ENCODE measurements around the gene PLXNC1.

Gene PLXNC1

GRCh38 chr12:94157981-94158411 is 9.6 kb downstream of the PLXNC1 start:
- DNase-seq (ENCODE audit: low read depth), result no peak

GRCh38 chr12:94158666-94159065 is 10.3 kb downstream of the PLXNC1 start:
- DNase-seq (ENCODE audit: low read depth), result no peak

GRCh38 chr12:94162108-94162507 is 13.7 kb downstream of the PLXNC1 start:
- DNase-seq (ENCODE audit: low read depth), result no peak

GRCh38 chr12:94163850-94164249 is 15.5 kb downstream of the PLXNC1 start:
- DNase-seq (ENCODE audit: low read depth), result no peak

- DNase-seq (ENCODE audit: low read depth), result no peak
Measured at GRCh38 chr12:94165138-94165537, 16.8 kb downstream of the PLXNC1 start.

- DNase-seq (ENCODE audit: low read depth), result no peak
Measured at GRCh38 chr12:94165670-94166364, 17.4 kb downstream of the PLXNC1 start.

GRCh38 chr12:94167071-94167755 is 18.8 kb downstream of the PLXNC1 start:
- DNase-seq (ENCODE audit: low read depth), result no peak

- DNase-seq (ENCODE audit: low read depth), result no peak
Measured at GRCh38 chr12:94167756-94168416, 19.5 kb downstream of the PLXNC1 start.

GRCh38 chr12:94169495-94169894 is 21.1 kb downstream of the PLXNC1 start:
- DNase-seq (ENCODE audit: low read depth), result no peak

- DNase-seq (ENCODE audit: low read depth), result no peak
Measured at GRCh38 chr12:94169966-94170689, 21.8 kb downstream of the PLXNC1 start.

- DNase-seq (ENCODE audit: low read depth), result no peak
Measured at GRCh38 chr12:94170690-94171594, 22.6 kb downstream of the PLXNC1 start.

GRCh38 chr12:94171595-94171930 is 23.2 kb downstream of the PLXNC1 start:
- DNase-seq (ENCODE audit: low read depth), result no peak

- no peak for DNase-seq (ENCODE audit: low read depth)
Measured at GRCh38 chr12:94172031-94172430, 23.7 kb downstream of the PLXNC1 start.

GRCh38 chr12:94172973-94173372 is 24.6 kb downstream of the PLXNC1 start:
- peak; percentile 44 for DNase-seq (ENCODE audit: low read depth)

- DNase-seq (ENCODE audit: low read depth), result no peak
Measured at GRCh38 chr12:94173660-94174265, 25.4 kb downstream of the PLXNC1 start.

GRCh38 chr12:94174576-94174975 is 26.2 kb downstream of the PLXNC1 start:
- DNase-seq (ENCODE audit: low read depth), result no peak

- no peak for DNase-seq (ENCODE audit: low read depth)
Measured at GRCh38 chr12:94175763-94176668, 27.6 kb downstream of the PLXNC1 start.

GRCh38 chr12:94178054-94178453 is 29.7 kb downstream of the PLXNC1 start:
- no peak for DNase-seq (ENCODE audit: low read depth)

- no peak for DNase-seq (ENCODE audit: low read depth)
Measured at GRCh38 chr12:94178882-94179281, 30.5 kb downstream of the PLXNC1 start.

- no peak for DNase-seq (ENCODE audit: low read depth)
Measured at GRCh38 chr12:94179723-94180122, 31.3 kb downstream of the PLXNC1 start.
